HG03520 (cell line): ENCODE data around the gene CNTNAP2.
"Not testable (repeated sequence)": the region's sequence is repeated elsewhere in the genome, so short reads cannot be mapped to it uniquely, and the experiment has no call there.

ENCODE experiments used
- ATAC-seq: cut with Tn5 transposase; IDR thresholded peaks from one replicate; pipeline ENCODE4 v1.9.1; 2021; ENCODE audit warnings: mild to moderate bottlenecking, moderate library complexity; ENCODE audit not compliant: unreplicated experiment

CNTNAP2 gene

GRCh38 chr7:147070886-147071285 lies 954.3 kb downstream of the CNTNAP2 start:
- ATAC-seq, result no peak

- no peak for ATAC-seq
Measured at GRCh38 chr7:147071536-147071935, 954.9 kb downstream of the CNTNAP2 start.

GRCh38 chr7:147078312-147078711 lies 961.7 kb downstream of the CNTNAP2 start:
- no peak for ATAC-seq

- ATAC-seq, result no peak
Measured at GRCh38 chr7:147079083-147079482, 962.5 kb downstream of the CNTNAP2 start.

GRCh38 chr7:147079921-147080420 lies 963.4 kb downstream of the CNTNAP2 start:
- no peak for ATAC-seq

- no peak for ATAC-seq
Measured at GRCh38 chr7:147081117-147081516, 964.5 kb downstream of the CNTNAP2 start.

- no peak for ATAC-seq
Measured at GRCh38 chr7:147089051-147089461, 972.5 kb downstream of the CNTNAP2 start.

GRCh38 chr7:147089608-147090007 lies 973.0 kb downstream of the CNTNAP2 start:
- no peak for ATAC-seq

GRCh38 chr7:147096629-147097028 lies 980.0 kb downstream of the CNTNAP2 start:
- ATAC-seq, result no peak

GRCh38 chr7:147103224-147103623 lies 986.6 kb downstream of the CNTNAP2 start:
- no peak for ATAC-seq

GRCh38 chr7:147106746-147107145 lies 990.1 kb downstream of the CNTNAP2 start:
- ATAC-seq, result no peak

- ATAC-seq, result not testable (repeated sequence)
Measured at GRCh38 chr7:147114525-147114924, 997.9 kb downstream of the CNTNAP2 start.

- no peak for ATAC-seq
Measured at GRCh38 chr7:147136352-147136751, 1019.8 kb downstream of the CNTNAP2 start.

- ATAC-seq, result no peak
Measured at GRCh38 chr7:147145194-147145593, 1028.6 kb downstream of the CNTNAP2 start.

- no peak for ATAC-seq
Measured at GRCh38 chr7:147146169-147146568, 1029.6 kb downstream of the CNTNAP2 start.

GRCh38 chr7:147151661-147152060 lies 1035.1 kb downstream of the CNTNAP2 start:
- ATAC-seq, result no peak

GRCh38 chr7:147153571-147153970 lies 1037.0 kb downstream of the CNTNAP2 start:
- ATAC-seq, result no peak

- no peak for ATAC-seq
Measured at GRCh38 chr7:147161405-147161804, 1044.8 kb downstream of the CNTNAP2 start.

- no peak for ATAC-seq
Measured at GRCh38 chr7:147170341-147171012, 1053.9 kb downstream of the CNTNAP2 start.

GRCh38 chr7:147171013-147171391 lies 1054.4 kb downstream of the CNTNAP2 start:
- no peak for ATAC-seq

- ATAC-seq, result no peak
Measured at GRCh38 chr7:147173883-147174282, 1057.3 kb downstream of the CNTNAP2 start.

GRCh38 chr7:147182874-147183273 lies 1066.3 kb downstream of the CNTNAP2 start:
- ATAC-seq, result no peak

GRCh38 chr7:147183276-147183675 lies 1066.7 kb downstream of the CNTNAP2 start:
- ATAC-seq, result no peak
